Nephron (organoid): Measurements from ENCODE around the gene PTPRD.

Experiments used
- H3K27ac Mint-ChIP-seq, 3 experiments: 2 replicates each; pipeline ENCODE4 v1.8.0; 2020; ENCODE audit warnings: mixed read lengths in 3 of 3, mild to moderate bottlenecking in 2 of 3, moderate library complexity in 1 of 3
- H3K27me3 Mint-ChIP-seq: 2 replicates; pipeline ENCODE4 v1.8.0; 2021; ENCODE audit warnings: low read depth, mild to moderate bottlenecking, moderate library complexity, mixed read lengths
- H3K36me3 Mint-ChIP-seq: 2 replicates; pipeline ENCODE4 v1.8.0; 2020; ENCODE audit warnings: low read depth, mixed read lengths
- H3K4me1 Mint-ChIP-seq: 2 replicates; pipeline ENCODE4 v1.8.0; 2020; ENCODE audit warnings: mixed read lengths
- H3K4me3 Mint-ChIP-seq, 3 experiments: 2 replicates each; pipeline ENCODE4 v1.8.0; 2020; ENCODE audit warnings: mild to moderate bottlenecking in 3 of 3, mixed read lengths in 3 of 3, moderate library complexity in 2 of 3
- H3K9me3 Mint-ChIP-seq: 2 replicates; pipeline ENCODE4 v1.8.0; 2020; ENCODE audit warnings: mixed read lengths
- TF ChIP-seq, protein P1 (sequence below), 3 experiments: fragments of 200-600 bp; sonication (generic); IDR thresholded peaks; one replicate each; pipeline ENCODE4 v1.5.0; 2021; ENCODE audit warnings: antibody characterized with exemption in 3 of 3; ENCODE audit not compliant: unreplicated experiment in 3 of 3

PTPRD gene

DNA sequence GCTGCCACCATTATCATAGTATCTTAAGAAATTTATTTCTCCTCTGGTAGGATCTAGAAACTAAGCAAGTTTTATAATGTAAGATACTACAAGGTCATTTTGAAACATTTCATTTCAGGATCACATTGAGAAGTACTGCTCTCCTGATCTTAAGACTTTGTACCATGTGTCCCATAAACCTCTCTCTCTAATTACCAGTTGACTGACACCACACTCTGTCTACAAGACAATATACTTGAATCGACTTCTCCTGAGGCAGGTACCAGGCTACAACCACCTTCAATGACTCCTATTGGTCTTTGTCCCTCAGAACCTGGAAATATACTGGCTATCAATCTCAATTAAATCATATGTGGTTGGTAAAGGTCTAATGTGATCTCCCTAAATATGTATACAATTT, 597.0 kb downstream of the PTPRD start:
- TF ChIP-seq, protein P1, sequence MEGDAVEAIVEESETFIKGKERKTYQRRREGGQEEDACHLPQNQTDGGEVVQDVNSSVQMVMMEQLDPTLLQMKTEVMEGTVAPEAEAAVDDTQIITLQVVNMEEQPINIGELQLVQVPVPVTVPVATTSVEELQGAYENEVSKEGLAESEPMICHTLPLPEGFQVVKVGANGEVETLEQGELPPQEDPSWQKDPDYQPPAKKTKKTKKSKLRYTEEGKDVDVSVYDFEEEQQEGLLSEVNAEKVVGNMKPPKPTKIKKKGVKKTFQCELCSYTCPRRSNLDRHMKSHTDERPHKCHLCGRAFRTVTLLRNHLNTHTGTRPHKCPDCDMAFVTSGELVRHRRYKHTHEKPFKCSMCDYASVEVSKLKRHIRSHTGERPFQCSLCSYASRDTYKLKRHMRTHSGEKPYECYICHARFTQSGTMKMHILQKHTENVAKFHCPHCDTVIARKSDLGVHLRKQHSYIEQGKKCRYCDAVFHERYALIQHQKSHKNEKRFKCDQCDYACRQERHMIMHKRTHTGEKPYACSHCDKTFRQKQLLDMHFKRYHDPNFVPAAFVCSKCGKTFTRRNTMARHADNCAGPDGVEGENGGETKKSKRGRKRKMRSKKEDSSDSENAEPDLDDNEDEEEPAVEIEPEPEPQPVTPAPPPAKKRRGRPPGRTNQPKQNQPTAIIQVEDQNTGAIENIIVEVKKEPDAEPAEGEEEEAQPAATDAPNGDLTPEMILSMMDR (IDR thresholded peaks at IDR 0.05; ENCODE audit: unreplicated experiment in 3 of 3) = no peak
- H3K4me3 Mint-ChIP-seq = no peak overlapping the region
- no peaks in the 10 kb centered on the region for H3K9me3 Mint-ChIP-seq
- no peaks in the 10 kb centered on the region for H3K27me3 Mint-ChIP-seq
- H3K36me3 Mint-ChIP-seq = no peaks in the 10 kb centered on the region
- H3K4me1 Mint-ChIP-seq = no peaks in the 10 kb centered on the region
- no peak overlapping the region for H3K27ac Mint-ChIP-seq

DNA sequence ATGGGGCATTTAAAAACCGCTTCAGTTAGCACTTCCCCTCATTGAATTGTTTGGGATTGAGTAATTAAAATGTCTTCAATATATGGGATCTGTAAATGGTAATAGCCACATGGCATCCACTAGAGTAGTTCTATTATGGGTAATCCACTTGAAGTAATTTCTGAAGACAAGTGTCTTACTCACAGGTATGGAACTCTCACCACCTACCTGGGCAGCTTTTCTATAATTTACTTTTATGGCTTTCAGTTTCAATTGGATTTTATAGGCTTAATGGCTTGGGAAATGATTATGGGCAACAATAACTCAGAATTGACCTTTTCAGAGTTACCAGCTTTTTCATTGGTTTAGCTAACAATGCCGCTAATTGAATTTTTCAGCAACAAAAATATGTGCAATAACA, 597.9 kb downstream of the PTPRD start:
- Mint-ChIP-seq H3K4me1 (no peaks in the 10 kb centered on the region), H3K27me3 (no peaks in the 10 kb centered on the region), H3K4me3 (no peak overlapping the region), H3K36me3 (no peaks in the 10 kb centered on the region), H3K27ac (no peak overlapping the region), H3K9me3 (no peaks in the 10 kb centered on the region)
- TF ChIP-seq, protein P1 (IDR thresholded peaks at IDR 0.05; ENCODE audit: unreplicated experiment in 3 of 3) = no peak

DNA sequence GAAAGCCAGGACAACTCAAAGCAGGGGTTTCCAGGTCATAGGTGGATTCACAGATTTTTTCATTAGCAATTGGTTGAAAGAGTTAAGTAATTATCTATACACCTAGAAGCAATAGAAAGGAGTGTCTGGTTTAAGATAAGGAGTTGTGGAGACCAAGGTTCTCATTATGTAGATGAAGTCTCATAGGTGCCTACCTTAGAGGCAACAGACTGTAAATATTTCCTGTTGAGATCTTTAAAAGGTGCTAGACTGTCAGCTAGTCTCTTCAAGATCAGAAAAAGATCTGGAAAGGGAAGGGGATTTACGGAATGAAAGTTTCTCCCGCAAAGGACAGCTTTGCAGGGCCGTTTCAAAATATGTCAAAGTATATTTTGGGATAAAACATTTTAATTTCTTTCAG, 603.4 kb downstream of the PTPRD start:
- H3K27me3 Mint-ChIP-seq = no peaks in the 10 kb centered on the region
- TF ChIP-seq, protein P1 (IDR thresholded peaks at IDR 0.05; ENCODE audit: unreplicated experiment in 3 of 3) = no peak
- H3K4me1 Mint-ChIP-seq = peaks cover 5% of the 10 kb centered on the region
- no peaks in the 10 kb centered on the region for H3K36me3 Mint-ChIP-seq
- peak overlapping the region in 1 of 3 experiments; percentile 52 for H3K27ac Mint-ChIP-seq
- H3K9me3 Mint-ChIP-seq = no peaks in the 10 kb centered on the region
- no peak overlapping the region for H3K4me3 Mint-ChIP-seq

DNA sequence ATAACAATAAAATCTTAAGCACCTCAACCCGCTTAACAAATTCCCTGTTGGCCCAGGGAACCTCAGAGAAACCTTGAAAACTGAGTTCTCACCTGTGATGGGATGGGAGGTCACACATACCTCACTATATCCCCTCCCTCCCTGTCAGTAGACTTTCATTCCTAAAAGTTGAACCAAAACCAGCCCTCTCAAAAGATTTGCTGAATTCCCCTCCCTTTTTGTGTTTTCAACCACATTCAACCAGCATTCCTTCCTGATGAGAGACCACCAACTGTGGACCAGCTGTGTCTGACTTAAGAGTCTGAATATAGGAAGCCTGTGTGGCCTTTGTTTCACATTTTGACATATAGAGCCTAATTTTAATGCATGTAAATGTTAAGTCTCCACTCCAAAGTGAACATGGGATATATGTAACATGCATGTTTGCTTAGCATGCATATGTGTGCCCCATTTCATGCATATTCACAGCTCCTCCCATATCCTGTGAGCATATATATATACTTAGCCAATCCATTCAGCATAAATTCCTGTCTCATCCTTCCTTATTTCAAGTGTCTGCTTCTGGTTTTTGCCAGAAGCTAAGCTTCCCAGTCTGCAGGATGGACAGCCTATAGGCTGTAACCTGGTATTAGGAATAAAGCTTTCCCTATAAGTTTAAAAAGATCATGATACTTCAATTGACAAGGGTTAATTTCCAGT, 604.6 kb downstream of the PTPRD start:
- Mint-ChIP-seq H3K9me3 (no peaks in the 10 kb centered on the region), H3K4me3 (no peak overlapping the region), H3K4me1 (peaks cover 5% of the 10 kb centered on the region), H3K27ac (peak overlapping the region in 1 of 3 experiments; percentile 45), H3K27me3 (no peaks in the 10 kb centered on the region), H3K36me3 (no peaks in the 10 kb centered on the region)
- TF ChIP-seq, protein P1 (IDR thresholded peaks at IDR 0.05; ENCODE audit: unreplicated experiment in 3 of 3) = no peak

DNA sequence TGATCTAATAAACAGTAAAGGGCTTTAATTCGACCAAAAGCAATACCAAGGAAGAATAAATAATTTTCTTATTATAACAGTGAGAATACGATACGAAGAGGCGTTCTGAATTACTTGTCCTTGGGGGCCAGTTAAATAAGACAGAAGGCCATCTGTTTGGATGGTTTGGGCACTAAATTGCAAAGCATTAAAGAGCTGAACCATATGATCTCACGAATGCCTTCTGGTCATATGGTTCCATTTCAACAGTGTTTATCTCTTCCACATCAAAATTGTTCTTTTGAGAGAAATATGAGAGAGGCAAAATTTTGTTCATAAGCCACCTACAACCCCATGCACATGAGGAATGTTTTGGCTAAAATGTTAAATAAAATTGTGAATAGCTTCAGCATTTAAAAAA, 605.4 kb downstream of the PTPRD start:
- no peaks in the 10 kb centered on the region for H3K36me3 Mint-ChIP-seq
- H3K4me1 Mint-ChIP-seq = peaks cover 5% of the 10 kb centered on the region
- H3K27ac Mint-ChIP-seq = no peak overlapping the region
- no peaks in the 10 kb centered on the region for H3K27me3 Mint-ChIP-seq
- TF ChIP-seq, protein P1 (IDR thresholded peaks at IDR 0.05; ENCODE audit: unreplicated experiment in 3 of 3) = no peak
- H3K9me3 Mint-ChIP-seq = no peaks in the 10 kb centered on the region
- no peak overlapping the region for H3K4me3 Mint-ChIP-seq

DNA sequence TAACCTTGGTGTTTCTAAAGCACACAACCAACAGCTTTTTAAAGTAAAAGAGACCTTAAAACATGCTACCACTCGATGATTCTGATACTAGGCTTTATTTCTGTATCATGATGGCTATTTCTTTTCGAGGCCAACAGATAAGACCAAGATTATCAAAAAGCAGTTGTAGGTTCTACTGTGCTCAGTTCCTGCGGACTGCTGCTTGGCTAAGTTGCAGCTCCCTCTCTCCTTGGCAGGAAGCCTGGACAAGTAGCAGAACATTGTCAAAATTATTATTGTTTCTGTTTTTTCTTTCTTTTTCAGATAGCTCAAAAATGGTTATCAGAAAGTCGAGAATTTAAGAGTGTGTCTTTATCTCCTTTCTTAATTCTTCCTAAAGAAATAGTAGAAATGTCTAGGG, 607.6 kb downstream of the PTPRD start:
- Mint-ChIP-seq H3K9me3 (no peaks in the 10 kb centered on the region), H3K27ac (no peak overlapping the region), H3K4me3 (no peak overlapping the region), H3K27me3 (no peaks in the 10 kb centered on the region), H3K4me1 (peaks cover 5% of the 10 kb centered on the region), H3K36me3 (no peaks in the 10 kb centered on the region)
- TF ChIP-seq, protein P1 (IDR thresholded peaks at IDR 0.05; ENCODE audit: unreplicated experiment in 3 of 3) = no peak
